Ascending aorta (tissue), 2 donors: ENCODE data around the gene LENG9. TPM values are rescaled to one million over a fixed set of nuclear protein-coding genes. Genes with fewer than 3 reads are reported as not detected.

Source experiments
- DNase-seq, 2 donors: peaks; one replicate each; pipeline ENCODE4 v3.0.0-alpha.2; 2019; ENCODE audit warnings: low spot score in 2 of 2
- H3K27ac ChIP-seq, 2 donors: fragments of 200-600 bp; sonication (generic); one replicate each; pipeline ENCODE4 v1.5.1; 2016 to 2017; ENCODE audit warnings: mild to moderate bottlenecking in 1 of 2
- H3K27me3 ChIP-seq: fragments of 200-600 bp; sonication (generic); one replicate; pipeline ENCODE4 v1.5.1; 2017
- H3K36me3 ChIP-seq, 2 donors: fragments of 200-600 bp; sonication (generic); one replicate each; pipeline ENCODE4 v1.5.1; 2016
- H3K4me1 ChIP-seq, 2 donors: fragments of 200-600 bp; sonication (generic); one replicate each; pipeline ENCODE4 v1.5.1; 2016 to 2017; ENCODE audit warnings: mild to moderate bottlenecking in 1 of 2
- H3K4me3 ChIP-seq, 2 donors: fragments of 200-600 bp; sonication (generic); one replicate each; pipeline ENCODE4 v1.5.1; 2016 to 2017; ENCODE audit warnings: mild to moderate bottlenecking in 1 of 2
- H3K9me3 ChIP-seq, 2 donors: fragments of 200-600 bp; sonication (generic); one replicate each; pipeline ENCODE4 v1.5.1; 2016
- CTCF ChIP-seq, 3 experiments: fragments of 200-600 bp in 2 of 3; fragments of 450-650 bp in 1 of 3; sonication (generic) in 2 of 3; IDR thresholded peaks; one replicate each; pipeline ENCODE4 v1.5.1; 2016 to 2019; ENCODE audit warnings: antibody characterized with exemption in 3 of 3, mild to moderate bottlenecking in 1 of 3, moderate library complexity in 1 of 3
- intact Hi-C: fragments of 100-400 bp; cut with DNase I; formaldehyde crosslinking; loops from one replicate; pipeline ENCODE4 v1.15.1; 2023
- total RNA-seq: library from RNA; depleted of rRNA; stranded (reverse); fragments of >200 nt; gene quantifications from one replicate; pipeline ENCODE4 v1.1.0, GENCODE V29; 2016

The LENG9 gene
- total RNA-seq, 1 donor from 2014 or later: 10.1 TPM

- no peak overlapping the region for H3K27ac ChIP-seq
- H3K27me3 ChIP-seq: no peaks in the 10 kb centered on the region
- intact Hi-C loops: no loop called here
- H3K9me3 ChIP-seq: no peaks in the 10 kb centered on the region
- H3K4me1 ChIP-seq: peaks cover 0 to 3% of the 10 kb centered on the region in 2 donors
- H3K36me3 ChIP-seq: no peaks in the 10 kb centered on the region
- no peak overlapping the region for H3K4me3 ChIP-seq
- no peak for TF ChIP-seq CTCF (IDR thresholded peaks at IDR 0.05)
- no peak for DNase-seq
Observed at GRCh38 chr19:54422136-54422535, 41.4 kb downstream of the LENG9 start.

- intact Hi-C loops: no loop called here
- peaks cover 5% of the 10 kb centered on the region for H3K27me3 ChIP-seq
Observed at GRCh38 chr19:54421521-54421920, 42.1 kb downstream of the LENG9 start.

GRCh38 chr19:54421169-54421516, 42.4 kb downstream of the LENG9 start:
- Histone ChIP-seq H3K4me1 (peaks cover 0 to 3% of the 10 kb centered on the region in 2 donors), H3K9me3 (no peaks in the 10 kb centered on the region), H3K27ac (no peak overlapping the region), H3K27me3 (peaks cover 8% of the 10 kb centered on the region), H3K36me3 (no peaks in the 10 kb centered on the region), H3K4me3 (no peak overlapping the region)
- intact Hi-C loops: no loop called here
- TF ChIP-seq CTCF (IDR thresholded peaks at IDR 0.05): no peak
- no peak for DNase-seq

More at GRCh38 chr19:54421521-54421920, 42.1 kb downstream of the LENG9 start:
- DNase-seq: no peak
- H3K9me3 ChIP-seq: no peaks in the 10 kb centered on the region
- peaks cover 0 to 3% of the 10 kb centered on the region in 2 donors for H3K4me1 ChIP-seq
- no peaks in the 10 kb centered on the region for H3K36me3 ChIP-seq
- TF ChIP-seq CTCF (IDR thresholded peaks at IDR 0.05): no peak
- no peak overlapping the region for H3K27ac ChIP-seq
- H3K4me3 ChIP-seq: no peak overlapping the region

- no peak for TF ChIP-seq CTCF (IDR thresholded peaks at IDR 0.05)
- Histone ChIP-seq H3K27me3 (peaks cover 9% of the 10 kb centered on the region), H3K9me3 (no peaks in the 10 kb centered on the region), H3K4me1 (peaks cover 0 to 3% of the 10 kb centered on the region in 2 donors), H3K27ac (no peak overlapping the region), H3K36me3 (no peaks in the 10 kb centered on the region), H3K4me3 (no peak overlapping the region)
- no peak for DNase-seq
- intact Hi-C loops: no loop called here
Observed at GRCh38 chr19:54420383-54421168, 43.0 kb downstream of the LENG9 start.

GRCh38 chr19:54420068-54420382, 43.6 kb downstream of the LENG9 start:
- intact Hi-C loops: no loop called here
- Histone ChIP-seq H3K9me3 (no peaks in the 10 kb centered on the region), H3K27me3 (peaks cover 14% of the 10 kb centered on the region), H3K4me3 (no peak overlapping the region), H3K4me1 (peaks cover 0 to 3% of the 10 kb centered on the region in 2 donors), H3K36me3 (no peaks in the 10 kb centered on the region), H3K27ac (no peak overlapping the region)
- no peak for DNase-seq
- TF ChIP-seq CTCF (IDR thresholded peaks at IDR 0.05): no peak
